GM19193 (cell line): Measurements from ENCODE around the gene RNF6.

Experiments
- POLR2A ChIP-seq: IDR thresholded peaks from 4 replicates; pipeline ENCODE4 v1.6.1; 2011; ENCODE audit not compliant: insufficient read depth, insufficient read length; ENCODE audit errors: extremely low read depth

The RNF6 gene

DNA sequence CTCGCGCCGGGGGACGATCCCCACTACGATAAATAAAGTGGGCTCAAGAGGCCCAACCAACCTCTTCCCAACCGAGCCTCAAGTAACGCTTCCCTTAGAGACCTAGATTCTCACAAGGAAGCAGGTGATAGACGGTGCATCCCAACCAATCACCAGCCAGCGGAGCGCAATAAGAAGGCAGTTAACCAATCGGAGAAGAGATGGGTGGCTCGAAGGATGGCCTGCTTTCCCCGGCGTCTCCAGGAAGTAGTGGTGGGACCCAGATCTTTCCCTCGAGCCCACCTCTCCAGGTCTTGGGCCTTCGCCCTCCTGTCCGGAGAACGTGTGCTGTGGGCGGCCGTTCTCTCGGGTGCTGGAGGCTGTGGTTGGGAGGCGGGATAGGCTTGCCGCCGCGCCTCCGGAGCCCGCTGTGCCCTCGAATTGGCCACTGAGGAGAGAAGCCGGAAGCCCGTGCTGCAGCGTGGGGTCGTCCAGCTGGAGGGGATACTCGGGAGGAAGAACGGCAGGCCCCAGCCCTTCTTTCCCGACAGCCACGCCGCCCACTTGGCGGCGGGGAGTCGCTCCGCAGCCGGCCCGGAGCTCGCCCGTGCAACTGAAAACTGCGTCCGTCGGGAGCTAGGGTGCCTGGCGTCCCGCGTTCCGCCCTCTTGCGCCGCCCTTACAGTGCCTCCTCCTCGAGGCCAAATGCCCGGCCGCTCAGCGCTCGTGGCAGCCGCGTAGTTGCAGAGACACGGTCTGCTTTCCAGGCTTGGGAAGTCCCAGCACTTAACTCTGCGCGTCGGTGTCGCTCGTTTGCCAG lies at the start of gene RNF6:
Gene RNF6, minus strand, starts transcription at position 594 of the 799 bp plus-strand sequence. CDS start 2,665 bp downstream, outside the sequence.
- TF ChIP-seq POLR2A = peak; percentile 88

DNA sequence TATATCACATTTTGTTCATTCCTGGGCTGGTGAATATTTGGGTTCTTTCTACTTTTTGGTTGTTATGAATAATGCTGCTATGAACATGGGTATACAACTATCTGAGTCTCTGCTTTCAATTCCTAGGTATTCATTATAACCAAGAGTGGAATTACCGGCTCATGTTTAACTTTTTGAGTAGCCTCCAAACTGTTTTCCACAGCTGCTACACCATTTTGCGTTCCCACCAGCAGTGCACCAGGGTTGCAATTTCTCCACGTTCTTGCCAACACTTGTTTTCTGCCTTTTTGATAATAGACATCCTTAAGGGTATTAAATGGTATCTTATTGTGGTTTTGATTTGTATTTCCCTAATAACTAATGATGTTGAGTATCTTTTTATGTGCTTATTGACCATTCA lies 48.6 kb upstream of the RNF6 start:
- TF ChIP-seq POLR2A = no peak

DNA sequence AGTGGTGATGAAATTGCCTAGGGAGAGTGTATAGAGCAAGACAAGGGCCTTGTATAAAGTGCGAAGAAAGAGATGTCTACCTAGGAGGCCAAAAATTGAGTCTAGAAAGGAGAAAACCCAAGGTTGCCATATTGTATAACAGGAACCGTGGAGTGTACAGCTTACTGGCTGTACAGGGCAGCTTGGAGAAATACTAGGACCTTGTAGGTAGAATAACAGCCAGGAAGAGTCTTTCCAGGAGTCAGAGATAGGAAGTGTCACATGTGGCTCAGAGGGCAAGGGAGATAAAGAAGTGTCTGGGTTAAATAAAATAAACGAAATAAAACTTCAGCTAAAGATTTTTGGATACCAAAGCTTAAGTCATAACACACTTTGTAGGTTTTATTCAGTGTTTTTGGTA lies 44.2 kb upstream of the RNF6 start:
- TF ChIP-seq POLR2A = no peak

DNA sequence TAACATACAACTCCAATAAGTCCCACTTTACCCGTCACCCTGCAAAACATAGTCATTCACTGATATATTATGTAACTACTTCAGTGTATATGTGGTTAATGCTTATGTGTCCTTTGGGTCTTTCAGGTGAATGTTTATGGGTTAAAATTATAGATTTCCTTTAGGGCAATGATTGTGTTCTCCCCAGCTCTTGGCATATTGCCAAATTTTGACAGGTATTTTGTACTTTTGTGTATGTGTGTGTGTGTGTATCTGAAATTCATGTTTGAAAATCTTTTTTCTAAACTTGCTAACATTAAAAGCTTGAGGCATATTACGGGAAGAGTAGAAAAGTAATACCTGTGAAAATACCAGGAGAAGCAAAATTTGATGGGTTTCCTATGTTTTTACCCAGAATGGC lies 40.0 kb upstream of the RNF6 start:
- TF ChIP-seq POLR2A = no peak

DNA sequence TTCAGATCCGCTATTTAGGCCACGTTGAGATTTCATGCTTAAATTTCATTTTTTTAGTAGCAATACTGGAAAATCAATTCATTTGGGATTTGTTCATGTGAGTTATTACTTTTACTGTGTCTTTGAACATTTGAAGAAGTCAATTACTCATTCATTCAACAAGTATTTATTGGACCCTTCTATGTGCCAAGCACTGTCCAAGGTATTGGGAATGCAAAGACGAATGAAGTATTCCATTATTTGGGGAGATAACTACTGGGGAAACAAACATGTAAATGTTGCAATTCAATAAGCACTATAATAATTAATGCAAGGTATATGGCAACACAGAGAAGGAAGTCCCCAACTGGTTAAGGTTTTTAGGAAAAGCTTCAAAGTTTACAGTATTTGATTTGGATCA lies 37.5 kb upstream of the RNF6 start:
- no peak for TF ChIP-seq POLR2A

DNA sequence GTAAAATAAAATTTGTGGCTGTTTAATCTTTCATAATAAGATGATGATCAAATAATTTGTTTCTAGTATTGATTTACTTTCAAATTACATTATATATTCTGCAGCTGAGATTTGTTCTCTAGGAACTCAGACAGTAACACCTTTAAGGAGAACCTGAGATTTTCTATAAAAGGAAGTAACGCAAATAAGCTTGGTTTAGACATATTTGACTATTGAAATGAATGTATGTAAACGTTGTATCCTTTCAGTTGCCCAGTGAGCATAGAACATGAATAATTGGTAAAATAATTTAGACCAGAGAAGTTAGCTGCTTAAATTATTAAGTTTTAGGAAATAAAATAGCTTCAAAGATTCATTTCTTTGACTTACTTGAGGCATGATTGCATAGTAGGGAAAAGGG lies 34.9 kb upstream of the RNF6 start:
- no peak for TF ChIP-seq POLR2A

DNA sequence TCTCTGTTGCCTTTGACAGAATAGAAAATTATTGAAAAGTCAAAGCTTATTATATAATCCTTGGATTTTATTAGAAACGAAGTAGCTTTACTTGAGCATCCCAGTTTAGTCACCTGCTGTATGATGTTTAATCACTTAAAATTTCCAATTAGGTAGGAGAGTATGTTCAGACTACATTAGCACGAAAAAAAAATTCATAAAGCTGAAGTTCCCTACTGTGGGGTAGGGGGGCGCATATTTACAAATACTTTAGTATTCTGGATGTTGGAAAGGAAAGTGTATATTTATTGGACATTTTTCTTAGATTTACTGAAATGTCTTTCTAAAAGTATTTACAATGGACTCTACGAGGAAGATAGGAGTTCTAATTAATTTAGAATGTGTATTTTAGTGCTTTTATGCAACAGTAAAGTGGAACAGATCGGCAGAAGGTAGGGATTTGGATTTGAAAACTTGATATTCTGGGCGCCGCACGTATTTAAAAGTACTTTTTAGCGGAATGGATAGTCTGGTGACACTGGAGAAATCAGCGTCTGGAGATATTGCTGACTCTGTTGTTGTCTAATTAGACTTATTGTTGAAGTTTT lies 33.7 kb upstream of the RNF6 start:
- TF ChIP-seq POLR2A = no peak

DNA sequence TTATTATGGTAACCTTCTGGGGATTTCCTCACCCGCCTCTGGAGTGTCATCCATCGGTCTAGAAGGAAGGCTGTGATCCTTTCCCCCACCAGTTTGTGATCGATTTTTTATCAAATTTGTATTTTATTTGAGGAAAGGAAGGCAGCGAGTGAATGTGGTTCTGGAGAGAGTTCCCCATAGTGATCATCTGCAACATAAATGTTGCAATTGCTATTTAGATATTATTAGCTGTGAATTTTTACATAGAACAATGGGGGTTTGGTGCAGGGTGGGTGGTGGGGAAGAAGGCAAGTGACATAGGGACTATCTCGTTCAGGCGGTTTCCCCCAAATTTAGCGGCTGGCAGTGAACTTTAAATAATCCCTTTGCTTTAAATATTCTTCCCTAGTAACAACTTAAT lies 33.0 kb upstream of the RNF6 start:
- no peak for TF ChIP-seq POLR2A

DNA sequence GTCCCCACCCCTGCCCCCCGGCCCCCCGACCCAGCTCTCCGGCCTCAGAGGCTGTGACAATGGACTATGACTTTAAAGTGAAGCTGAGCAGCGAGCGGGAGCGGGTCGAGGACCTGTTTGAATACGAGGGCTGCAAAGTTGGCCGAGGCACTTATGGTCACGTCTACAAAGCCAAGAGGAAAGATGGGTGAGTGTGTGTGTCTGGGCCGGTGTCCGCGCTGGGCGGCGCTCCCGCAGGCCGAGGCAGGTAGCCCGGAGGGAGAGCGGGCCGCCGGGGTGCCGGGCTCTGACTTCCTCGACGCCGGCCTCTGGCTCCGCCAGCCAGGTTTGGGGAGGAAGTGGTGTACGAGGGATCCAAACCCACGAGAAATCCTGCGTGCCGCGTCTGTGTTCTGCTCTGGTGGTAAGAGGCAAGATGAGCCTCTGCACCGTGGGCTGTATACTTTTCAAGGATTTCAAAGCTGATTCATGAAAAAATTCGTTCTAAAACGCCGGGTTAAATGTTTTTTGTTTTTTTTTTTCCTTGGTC lies 32.5 kb upstream of the RNF6 start:
- no peak for TF ChIP-seq POLR2A

DNA sequence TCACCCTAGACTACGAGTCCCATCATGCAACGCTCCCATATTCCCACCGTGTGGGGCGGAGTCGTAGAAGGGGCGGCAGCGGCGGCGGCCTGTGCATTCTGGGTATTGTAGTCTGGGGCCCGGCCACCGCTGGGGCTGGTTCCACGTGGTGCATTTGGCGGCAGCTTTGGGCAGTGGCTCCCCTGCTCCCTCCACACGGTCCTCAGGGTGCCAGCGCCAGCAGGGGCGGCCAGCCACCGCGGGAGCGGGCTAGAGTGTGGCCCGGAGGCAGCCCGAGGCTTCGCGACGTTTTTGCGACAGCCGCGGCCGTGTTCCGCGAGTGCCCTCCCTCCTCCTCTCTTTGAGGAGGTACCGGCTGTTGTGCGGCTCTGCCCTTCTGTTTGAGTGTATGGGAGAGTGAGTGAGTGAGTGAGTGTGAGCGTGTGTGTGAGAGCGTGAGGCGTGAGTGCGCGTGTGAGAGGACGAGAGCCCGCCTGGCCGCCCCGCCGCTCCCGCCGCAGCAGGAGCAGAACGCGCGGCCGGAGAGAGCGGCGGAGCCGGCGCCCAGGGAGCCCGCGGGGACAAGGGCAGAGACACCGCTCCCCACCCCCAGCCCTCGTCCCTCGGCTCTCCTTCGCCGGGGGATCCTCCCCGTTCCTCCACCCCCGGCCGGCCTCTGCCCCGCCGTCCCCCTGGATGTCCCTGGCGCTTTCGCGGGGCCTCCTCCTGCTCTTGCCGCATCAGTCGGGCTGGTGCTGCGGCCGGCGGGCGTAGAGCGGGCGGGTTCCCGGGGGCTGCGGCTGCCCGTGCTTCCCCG lies 31.9 kb upstream of the RNF6 start, which contains the start of gene CDK8:
Gene CDK8, plus strand, starts transcription at position 343 of the 796 bp plus-strand sequence. CDS start 513 bp downstream, outside the sequence.
- peak; percentile 73 for TF ChIP-seq POLR2A

DNA sequence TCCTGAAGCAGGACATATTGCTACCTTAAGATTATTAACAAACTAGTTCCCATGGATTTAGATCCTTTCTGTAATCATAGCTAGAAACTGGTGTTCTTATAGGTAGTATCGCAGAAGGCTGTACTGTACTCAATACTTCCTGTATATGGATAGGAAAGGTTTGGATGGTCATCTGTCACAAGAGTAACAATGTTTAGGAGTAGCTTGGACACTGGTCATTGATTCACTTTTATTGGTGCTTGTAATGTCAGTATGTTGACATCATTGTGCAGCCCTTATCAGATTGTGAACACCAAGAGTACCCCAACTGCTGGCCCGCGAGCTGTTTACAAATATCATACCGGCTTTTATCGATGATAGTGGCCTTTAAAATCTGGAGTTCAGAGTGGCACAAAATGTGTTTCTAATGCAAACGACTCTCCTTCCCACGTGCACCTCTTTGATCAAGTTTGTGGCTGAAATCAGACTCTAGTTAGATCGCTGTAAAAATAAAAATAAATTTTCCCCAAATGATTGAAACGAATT lies 31.2 kb upstream of the RNF6 start:
- no peak for TF ChIP-seq POLR2A

DNA sequence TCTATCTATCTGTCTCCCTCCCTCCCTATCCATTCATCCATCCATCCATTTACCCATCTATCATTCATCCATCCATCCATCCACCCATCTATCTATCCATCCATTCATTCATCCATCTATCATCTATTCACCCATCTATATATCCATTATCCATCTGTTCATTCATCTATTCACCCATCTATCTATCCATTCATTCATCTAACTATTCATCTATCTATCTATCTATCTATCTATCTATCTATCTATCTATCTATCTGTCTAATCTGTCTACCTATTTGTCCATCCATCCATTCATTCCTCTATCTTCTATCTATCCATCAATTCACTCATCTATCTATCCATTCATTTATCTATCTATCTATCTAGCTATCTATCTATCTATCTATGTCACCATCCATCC lies 27.4 kb upstream of the RNF6 start:
- no peak for TF ChIP-seq POLR2A

DNA sequence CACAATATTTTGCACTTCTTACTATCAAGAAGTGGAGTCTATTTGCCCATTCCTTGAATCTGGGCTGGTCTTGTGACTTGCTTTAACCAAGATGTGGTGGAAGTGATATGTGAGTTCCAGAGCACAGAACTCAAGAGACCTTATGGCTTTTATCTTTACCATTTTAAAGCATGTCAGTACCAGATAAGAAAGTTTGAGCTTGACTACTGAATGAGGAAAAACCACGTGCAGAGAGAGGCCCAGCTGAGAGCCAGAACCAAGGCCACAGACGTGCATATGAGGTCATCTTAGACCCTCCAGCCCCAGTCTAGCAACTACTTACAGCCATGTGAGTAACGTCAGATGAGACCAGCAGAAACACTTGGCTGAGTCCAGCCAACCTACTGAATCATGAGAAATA lies 25.5 kb upstream of the RNF6 start:
- TF ChIP-seq POLR2A = no peak

DNA sequence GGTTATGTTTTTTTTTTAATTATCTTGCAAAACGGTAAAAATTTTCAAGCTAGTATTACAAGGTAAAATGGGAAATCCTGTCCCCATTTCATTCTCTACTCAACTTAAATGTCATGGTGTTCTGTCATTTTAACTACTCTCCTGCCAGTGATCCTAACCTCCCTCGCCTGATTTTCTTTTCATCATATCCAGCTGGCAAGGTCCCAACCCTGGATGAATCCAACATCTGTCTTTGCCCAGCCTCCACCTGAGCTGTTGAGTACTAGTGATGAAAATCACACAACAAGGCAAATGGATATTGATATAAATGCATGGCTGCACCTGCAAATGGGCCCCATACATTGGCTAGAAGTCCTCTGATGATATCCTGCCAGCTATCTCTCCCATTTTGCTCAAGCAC lies 24.9 kb upstream of the RNF6 start:
- TF ChIP-seq POLR2A = no peak

DNA sequence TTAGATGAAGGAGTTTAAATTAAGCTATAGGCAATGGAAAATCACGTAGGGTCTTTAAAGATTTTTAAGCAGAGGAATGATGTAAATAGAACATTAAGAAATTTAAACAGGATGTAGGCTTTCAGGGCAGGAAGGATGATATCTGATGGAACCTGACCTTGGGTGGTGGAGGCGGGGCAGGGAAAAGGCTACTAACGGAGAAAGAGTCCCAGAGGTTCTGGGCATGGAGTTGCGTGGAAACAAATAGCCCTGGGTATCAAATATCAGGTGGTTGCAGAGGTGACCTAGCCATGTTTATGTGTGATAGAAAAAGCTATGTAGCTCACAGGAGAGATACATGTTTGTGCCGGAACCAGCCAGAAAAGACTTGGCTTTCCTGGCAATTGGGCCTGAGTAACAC lies 24.0 kb upstream of the RNF6 start:
- TF ChIP-seq POLR2A = no peak
